ENCODE data around the gene FARP1.

FARP1 gene

GRCh38 chr13:98206946-98207345 lies 64.1 kb downstream of the FARP1 start:
- TF ChIP-seq, protein P1, sequence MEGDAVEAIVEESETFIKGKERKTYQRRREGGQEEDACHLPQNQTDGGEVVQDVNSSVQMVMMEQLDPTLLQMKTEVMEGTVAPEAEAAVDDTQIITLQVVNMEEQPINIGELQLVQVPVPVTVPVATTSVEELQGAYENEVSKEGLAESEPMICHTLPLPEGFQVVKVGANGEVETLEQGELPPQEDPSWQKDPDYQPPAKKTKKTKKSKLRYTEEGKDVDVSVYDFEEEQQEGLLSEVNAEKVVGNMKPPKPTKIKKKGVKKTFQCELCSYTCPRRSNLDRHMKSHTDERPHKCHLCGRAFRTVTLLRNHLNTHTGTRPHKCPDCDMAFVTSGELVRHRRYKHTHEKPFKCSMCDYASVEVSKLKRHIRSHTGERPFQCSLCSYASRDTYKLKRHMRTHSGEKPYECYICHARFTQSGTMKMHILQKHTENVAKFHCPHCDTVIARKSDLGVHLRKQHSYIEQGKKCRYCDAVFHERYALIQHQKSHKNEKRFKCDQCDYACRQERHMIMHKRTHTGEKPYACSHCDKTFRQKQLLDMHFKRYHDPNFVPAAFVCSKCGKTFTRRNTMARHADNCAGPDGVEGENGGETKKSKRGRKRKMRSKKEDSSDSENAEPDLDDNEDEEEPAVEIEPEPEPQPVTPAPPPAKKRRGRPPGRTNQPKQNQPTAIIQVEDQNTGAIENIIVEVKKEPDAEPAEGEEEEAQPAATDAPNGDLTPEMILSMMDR (IDR thresholded peaks at IDR 0.05; ENCODE audit: poor library complexity, severe bottlenecking), result no peak
- Histone ChIP-seq H3K9me3 (ENCODE audit: severe bottlenecking) (peaks cover 5% of the 10 kb centered on the region), H3K4me1 (ENCODE audit: insufficient read depth, poor library complexity, severe bottlenecking) (peaks cover 18% of the 10 kb centered on the region), H3K36me3 (ENCODE audit: low read depth) (no peaks in the 10 kb centered on the region), H3K27ac (ENCODE audit: poor library complexity, severe bottlenecking) (peak overlapping the region; percentile 10), H3K4me3 (ENCODE audit: severe bottlenecking) (no peak overlapping the region), H3K27me3 (ENCODE audit: insufficient read depth, poor library complexity, severe bottlenecking) (no peaks in the 10 kb centered on the region)
- DNase-seq (ENCODE audit: low spot score) (no peak), ATAC-seq (ENCODE audit: low read depth) (0 out of 3 replicates have a peak, but pooled peaks have one; percentile 35)

DNA sequence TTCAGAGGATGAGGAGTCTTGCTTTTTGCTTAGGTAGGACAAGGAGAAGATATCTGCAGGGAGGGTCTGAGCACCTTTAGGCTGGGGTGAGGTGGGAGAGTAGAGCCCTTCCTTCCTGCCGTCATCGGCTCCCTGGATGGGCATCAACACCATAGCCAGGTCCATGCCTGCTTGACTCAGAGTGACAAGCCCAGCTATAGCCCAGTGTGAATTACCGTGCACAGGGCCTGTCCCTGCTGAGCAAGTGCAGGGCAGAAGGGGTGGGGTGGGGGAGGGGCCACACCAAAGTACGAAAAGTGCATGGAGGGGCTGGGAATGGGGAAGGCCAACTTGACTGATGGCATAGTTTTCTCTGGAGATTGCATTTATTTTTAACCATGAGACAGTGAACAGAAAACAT lies 64.5 kb downstream of the FARP1 start:
- Histone ChIP-seq H3K36me3 (ENCODE audit: low read depth) (no peaks in the 10 kb centered on the region), H3K4me1 (ENCODE audit: insufficient read depth, poor library complexity, severe bottlenecking) (peaks cover 18% of the 10 kb centered on the region), H3K27ac (ENCODE audit: poor library complexity, severe bottlenecking) (peak overlapping the region; percentile 10), H3K4me3 (ENCODE audit: severe bottlenecking) (no peak overlapping the region), H3K27me3 (ENCODE audit: insufficient read depth, poor library complexity, severe bottlenecking) (no peaks in the 10 kb centered on the region), H3K9me3 (ENCODE audit: severe bottlenecking) (peaks cover 5% of the 10 kb centered on the region)
- ATAC-seq (ENCODE audit: low read depth), result no peak; the same call in 2 of the 3 replicates
- DNase-seq (ENCODE audit: low spot score), result no peak
- TF ChIP-seq, protein P1 (IDR thresholded peaks at IDR 0.05; ENCODE audit: poor library complexity, severe bottlenecking), result no peak

- ATAC-seq (ENCODE audit: low read depth) (no peak), DNase-seq (ENCODE audit: low spot score) (no peak)
- Histone ChIP-seq H3K4me1 (ENCODE audit: insufficient read depth, poor library complexity, severe bottlenecking) (peaks cover 21% of the 10 kb centered on the region), H3K9me3 (ENCODE audit: severe bottlenecking) (peaks cover 5% of the 10 kb centered on the region), H3K27me3 (ENCODE audit: insufficient read depth, poor library complexity, severe bottlenecking) (no peaks in the 10 kb centered on the region), H3K27ac (ENCODE audit: poor library complexity, severe bottlenecking) (no peak overlapping the region), H3K4me3 (ENCODE audit: severe bottlenecking) (no peak overlapping the region), H3K36me3 (ENCODE audit: low read depth) (no peaks in the 10 kb centered on the region)
- TF ChIP-seq, protein P1 (IDR thresholded peaks at IDR 0.05; ENCODE audit: poor library complexity, severe bottlenecking), result no peak
These were observed 65.7 kb downstream of the FARP1 start for GRCh38 chr13:98208606-98209005.

- H3K27me3 ChIP-seq (ENCODE audit: insufficient read depth, poor library complexity, severe bottlenecking), result no peaks in the 10 kb centered on the region
- peaks cover 44% of the 10 kb centered on the region for H3K4me1 ChIP-seq (ENCODE audit: insufficient read depth, poor library complexity, severe bottlenecking)
- ATAC-seq (ENCODE audit: low read depth) (no peak), DNase-seq (ENCODE audit: low spot score) (no peak)
- TF ChIP-seq, protein P1 (IDR thresholded peaks at IDR 0.05; ENCODE audit: poor library complexity, severe bottlenecking), result no peak
- H3K36me3 ChIP-seq (ENCODE audit: low read depth), result peaks cover 9% of the 10 kb centered on the region
- peak overlapping the region; percentile 72 for H3K27ac ChIP-seq (ENCODE audit: poor library complexity, severe bottlenecking)
- H3K9me3 ChIP-seq (ENCODE audit: severe bottlenecking), result no peaks in the 10 kb centered on the region
- no peak overlapping the region for H3K4me3 ChIP-seq (ENCODE audit: severe bottlenecking)
These were observed 69.9 kb downstream of the FARP1 start for GRCh38 chr13:98212763-98213162.

DNA sequence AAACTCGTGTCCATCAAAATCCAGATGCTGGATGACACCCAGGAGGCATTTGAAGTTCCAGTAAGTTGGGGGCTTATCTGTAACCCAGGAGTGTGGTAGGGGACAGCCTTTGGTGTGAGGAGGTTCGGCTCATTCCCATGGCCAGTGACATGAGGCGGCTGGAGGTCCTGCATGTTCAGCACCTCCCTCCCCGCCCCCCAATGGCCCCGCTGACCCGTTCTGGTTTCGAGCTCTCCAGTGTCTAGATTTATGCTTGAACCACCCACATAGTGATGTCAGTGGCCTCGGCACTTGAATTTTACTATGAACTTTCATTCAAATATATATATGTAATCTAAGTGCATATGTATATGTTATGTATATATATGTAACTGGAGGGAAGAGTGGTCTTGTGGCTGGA lies 70.5 kb downstream of the FARP1 start:
- no peak overlapping the region for H3K4me3 ChIP-seq (ENCODE audit: severe bottlenecking)
- peaks cover 9% of the 10 kb centered on the region for H3K36me3 ChIP-seq (ENCODE audit: low read depth)
- ATAC-seq (ENCODE audit: low read depth), result no peak
- peak overlapping the region; percentile 72 for H3K27ac ChIP-seq (ENCODE audit: poor library complexity, severe bottlenecking)
- H3K9me3 ChIP-seq (ENCODE audit: severe bottlenecking), result no peaks in the 10 kb centered on the region
- no peaks in the 10 kb centered on the region for H3K27me3 ChIP-seq (ENCODE audit: insufficient read depth, poor library complexity, severe bottlenecking)
- peaks cover 44% of the 10 kb centered on the region for H3K4me1 ChIP-seq (ENCODE audit: insufficient read depth, poor library complexity, severe bottlenecking)
- TF ChIP-seq, protein P1 (IDR thresholded peaks at IDR 0.05; ENCODE audit: poor library complexity, severe bottlenecking), result no peak
- DNase-seq (ENCODE audit: low spot score), result no peak

Data from RWPE2 (cell line).